HK-2 (cell line): ENCODE data around the gene MAN1C1.

ENCODE experiments used
- DNase-seq: peaks from one replicate; pipeline ENCODE4 v3.0.0-alpha.2; 2018; ENCODE audit not compliant: unreplicated experiment

Gene MAN1C1

GRCh38 chr1:25817840-25818501, 201.4 kb downstream of the MAN1C1 start:
- no peak for DNase-seq

DNA sequence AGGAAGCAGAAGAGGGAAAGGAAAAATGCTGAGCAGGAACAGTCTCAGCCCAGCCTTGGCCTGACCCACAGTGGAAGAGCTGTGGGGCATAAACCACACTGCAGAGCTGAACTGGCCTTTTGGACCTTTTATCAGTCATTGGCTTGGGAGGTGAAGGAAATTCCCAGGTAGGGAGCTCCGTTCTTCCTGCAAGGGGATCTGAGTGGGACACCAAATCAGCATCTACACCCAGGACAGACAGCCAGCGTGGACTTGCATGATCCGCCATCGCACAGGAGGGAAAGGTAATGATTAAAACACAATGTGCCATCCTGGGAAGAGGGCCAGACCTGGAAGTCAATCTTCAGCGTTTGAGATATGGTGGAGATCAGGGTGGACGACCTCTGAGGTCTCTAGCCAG, 202.0 kb downstream of the MAN1C1 start:
- DNase-seq, result no peak

DNA sequence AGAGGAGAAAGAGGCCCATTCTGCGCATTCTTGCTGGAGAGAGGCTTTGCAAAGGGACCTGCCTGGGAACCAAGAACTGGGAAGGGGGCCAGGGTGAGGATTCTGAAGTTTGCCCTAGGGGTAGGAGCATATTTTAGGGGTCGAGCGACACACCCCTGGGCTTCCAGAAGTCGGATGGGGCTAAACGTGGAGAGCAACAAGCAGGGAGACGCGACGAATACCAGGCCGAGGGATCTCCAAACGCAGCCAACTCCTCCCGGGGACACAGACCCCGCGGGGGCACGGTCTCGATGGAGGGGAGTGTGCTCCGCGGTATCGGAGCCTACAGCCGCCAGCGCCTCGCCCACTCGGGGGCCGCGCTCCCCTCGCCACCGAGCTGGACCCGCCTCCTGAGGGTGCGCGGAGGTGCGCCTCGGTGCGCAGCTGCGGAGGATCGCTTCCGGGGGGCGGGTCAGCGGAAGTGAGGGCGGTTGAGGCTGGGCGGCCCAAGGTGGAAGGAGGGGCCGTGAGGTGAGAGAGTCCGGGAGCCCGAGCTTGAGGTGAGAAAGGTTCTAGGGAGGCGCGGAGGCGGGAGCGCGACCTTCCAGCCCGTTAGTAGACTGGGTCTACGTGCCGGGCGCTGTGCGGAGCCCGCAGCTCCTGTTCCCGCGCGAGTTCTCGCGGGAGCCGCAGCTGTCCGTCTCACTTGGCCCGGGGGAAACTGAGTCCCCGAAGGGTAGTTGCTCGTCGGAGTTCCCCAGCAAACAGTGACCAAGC, 203.1 kb downstream of the MAN1C1 start, which contains the start of gene MTFR1L:
MTFR1L (plus strand) TSS at position 464 of the 756 bp plus-strand sequence. CDS start 3,151 bp downstream, outside the sequence.
- DNase-seq, result peak; percentile 93

GRCh38 chr1:25820247-25821111, 203.9 kb downstream of the MAN1C1 start:
- DNase-seq, result peak; percentile 74

DNA sequence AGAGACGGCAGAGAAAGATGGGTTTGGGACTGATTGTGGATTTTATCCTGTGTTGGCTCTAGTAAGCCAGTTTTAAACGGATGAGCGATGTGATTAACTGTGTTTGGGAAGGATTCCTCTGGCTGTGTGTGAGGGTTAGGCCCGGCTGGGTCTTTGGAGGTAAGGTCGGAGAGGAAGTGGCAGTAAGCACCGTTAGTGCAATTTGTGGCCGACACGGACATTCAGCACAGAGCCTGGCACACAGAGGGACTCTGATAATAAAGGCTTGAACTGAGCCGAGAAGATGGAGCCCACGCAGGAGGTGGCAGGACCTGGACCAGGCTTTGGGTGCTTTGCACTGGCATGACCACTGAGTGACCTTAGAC, 204.5 kb downstream of the MAN1C1 start:
- DNase-seq, result no peak

- DNase-seq, result no peak
These were observed 205.1 kb downstream of the MAN1C1 start for GRCh38 chr1:25821630-25822091.

DNA sequence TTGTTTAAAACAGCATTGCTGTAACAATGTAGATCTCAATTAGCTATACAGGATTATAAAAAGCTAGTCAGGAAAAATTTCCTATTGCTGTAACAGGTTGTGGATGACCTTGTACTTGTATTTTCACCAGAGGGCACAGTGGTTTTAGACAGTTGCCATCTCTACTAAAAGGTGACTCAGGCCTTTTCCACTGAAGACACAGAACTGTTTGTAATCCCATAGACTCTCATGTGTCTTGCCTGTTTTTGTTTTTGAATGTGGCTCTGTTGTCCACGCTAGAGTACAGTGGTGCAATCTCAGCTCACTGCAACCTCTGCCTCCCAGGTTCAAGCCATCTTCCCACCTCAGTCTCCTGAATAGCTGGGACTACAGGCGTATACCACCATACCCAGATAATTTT, 209.0 kb downstream of the MAN1C1 start:
- no peak for DNase-seq

- no peak for DNase-seq
These were observed 210.0 kb downstream of the MAN1C1 start for GRCh38 chr1:25826571-25826970.

DNA sequence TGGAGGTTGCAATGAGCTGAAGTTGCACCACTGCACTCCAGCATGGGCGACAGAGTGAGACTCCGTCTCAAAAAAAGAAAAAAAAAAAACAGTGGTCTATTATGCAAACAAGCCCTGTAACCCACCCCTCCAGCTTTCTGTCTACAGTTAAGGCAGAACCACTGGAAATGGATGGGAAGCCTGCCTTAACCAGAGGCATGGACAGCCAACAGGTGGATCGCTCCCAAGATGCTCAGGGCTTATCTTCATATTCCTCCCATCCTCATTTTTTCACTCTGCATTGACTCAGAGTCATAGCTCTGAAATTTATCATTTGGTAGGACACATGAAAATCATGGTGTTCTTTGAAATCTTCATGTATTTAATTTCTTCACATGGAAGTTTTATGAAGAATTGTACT, 211.9 kb downstream of the MAN1C1 start:
- no peak for DNase-seq

- no peak for DNase-seq
These were observed 212.5 kb downstream of the MAN1C1 start for GRCh38 chr1:25829046-25829445.

DNA sequence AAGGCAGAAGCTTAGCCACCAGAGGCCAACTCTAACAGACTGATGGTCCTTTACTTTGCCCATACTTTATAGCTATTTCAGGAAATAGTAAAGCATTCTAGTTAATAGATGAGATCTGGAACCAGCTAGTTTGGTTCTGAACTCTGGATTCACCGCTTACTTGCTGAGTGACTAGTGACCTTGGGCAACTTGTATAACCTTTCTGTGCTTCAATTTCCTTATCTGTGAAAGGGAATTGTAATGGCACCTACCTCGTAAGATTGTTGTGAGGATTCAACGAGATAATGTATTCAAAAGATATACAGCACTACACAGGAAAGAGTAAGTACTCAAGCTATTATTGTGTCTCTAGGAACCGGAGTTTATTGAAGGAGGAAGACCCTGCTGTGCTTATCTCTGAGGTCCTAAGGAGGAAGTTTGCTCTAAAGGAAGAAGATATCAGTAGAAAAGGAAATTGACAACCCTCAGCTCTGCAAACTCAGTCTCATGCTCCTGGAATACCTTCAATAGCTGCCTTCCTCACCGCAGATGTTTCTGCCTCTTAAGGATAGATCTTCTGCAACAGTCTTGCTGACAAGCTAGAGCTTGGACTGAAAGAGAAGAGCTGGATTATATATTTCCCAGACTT, 215.1 kb downstream of the MAN1C1 start:
- no peak for DNase-seq

DNA sequence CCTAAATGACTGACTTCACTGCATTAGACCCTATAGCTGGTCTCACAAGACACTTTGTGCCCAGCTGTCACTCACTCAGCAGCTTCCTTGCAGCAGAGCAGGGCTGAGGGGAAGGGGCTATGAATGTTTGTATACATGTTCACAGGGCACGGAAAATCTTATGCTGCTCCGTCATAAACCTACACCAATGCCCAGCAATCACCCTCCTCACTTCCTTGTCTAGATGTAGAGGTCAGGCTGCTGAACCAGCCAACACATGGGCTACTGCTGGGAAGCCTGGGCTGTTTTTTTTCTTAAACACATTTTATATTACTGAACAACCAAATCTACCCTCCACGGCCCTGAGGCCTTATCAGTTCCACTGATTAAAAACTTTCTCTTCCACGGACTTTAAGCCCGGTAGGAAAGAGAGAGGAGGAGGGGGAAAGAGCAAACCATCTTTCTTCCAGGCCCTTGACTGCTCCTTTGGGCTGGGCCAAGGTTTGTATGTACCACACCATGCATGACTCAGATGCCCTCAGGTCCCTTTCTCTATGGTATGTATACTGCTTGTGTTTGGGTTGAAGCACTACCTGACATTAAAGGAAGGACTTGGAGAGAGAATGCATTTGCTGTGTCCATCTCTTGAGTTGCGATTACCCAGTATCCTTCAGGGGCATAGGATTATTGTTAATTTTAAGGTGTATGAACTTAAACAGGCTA, 215.9 kb downstream of the MAN1C1 start:
- no peak for DNase-seq

- DNase-seq, result no peak
These were observed 216.6 kb downstream of the MAN1C1 start for GRCh38 chr1:25833158-25833557.
